SK-N-SH (cell line): ENCODE results near the gene TTYH3. TPM values are rescaled to one million over a fixed set of nuclear protein-coding genes. Genes with fewer than 3 reads are reported as not detected.

Experiments
- CTCF ChIA-PET: fragments of 300-600, 350-600 bp; formaldehyde crosslinking; extraction: SDS; loops from one replicate; lab custom pipeline; 2021; lab: Yijun Ruan, JAX
- POLR2A ChIA-PET: fragments of 350-600 bp; sonication (Branson Sonifier 250); formaldehyde crosslinking; extraction: SDS; loops from one replicate; lab custom pipeline; 2020; ENCODE audit warnings: antibody characterized with exemption, inconsistent platforms; lab: Yijun Ruan, JAX
- DNase-seq: peaks from one replicate; pipeline ENCODE4 v3.0.0; 2012
- H2AFZ ChIP-seq: fragments of 200-600 bp; sonication (generic); 2 replicates; pipeline ENCODE4 v1.8.1; 2016; ENCODE audit warnings: antibody characterized with exemption, mild to moderate bottlenecking, low read depth
- H3F3A ChIP-seq: fragments of 200-600 bp; sonication (generic); replicated peaks from 2 replicates; pipeline ENCODE3; 2016; ENCODE audit warnings: antibody characterized with exemption, mild to moderate bottlenecking; ENCODE audit not compliant: insufficient read depth
- H3K27ac ChIP-seq, 2 experiments: fragments of 200-500 bp in 1 of 2; fragments of 200-600 bp in 1 of 2; sonication (Bioruptor generic) in 1 of 2; sonication (generic), shearing (Covaris generic) in 1 of 2; 2 replicates each; pipeline versions ENCODE4 v1.5.1 to v1.6.1; 2014 to 2016; ENCODE audit warnings: low read depth in 2 of 2, inconsistent platforms in 1 of 2, low read length in 1 of 2, mild to moderate bottlenecking in 1 of 2, mixed read lengths in 1 of 2
- H3K27me3 ChIP-seq: fragments of 200-600 bp; sonication (generic), shearing (Covaris generic); 2 replicates; pipeline ENCODE4 v1.6.1; 2016; ENCODE audit warnings: mixed run types; ENCODE audit not compliant: insufficient read depth
- H3K36me3 ChIP-seq, 2 experiments: fragments of 200-500 bp in 1 of 2; fragments of 200-600 bp in 1 of 2; sonication (Bioruptor generic) in 1 of 2; sonication (generic) in 1 of 2; replicated peaks in 1 of 2; 2 replicates each; pipeline versions ENCODE3 to v1.5.1; 2014 to 2016; ENCODE audit warnings: low read length in 1 of 2, mild to moderate bottlenecking in 1 of 2; ENCODE audit not compliant: insufficient read depth in 2 of 2, control insufficient read depth in 1 of 2
- H3K4me1 ChIP-seq, 2 experiments: fragments of 200-500 bp in 1 of 2; fragments of 200-600 bp in 1 of 2; sonication (Bioruptor generic) in 1 of 2; sonication (generic), shearing (Covaris generic) in 1 of 2; 2 replicates each; pipeline versions ENCODE4 v1.5.1 to v1.6.1; 2014 to 2016; ENCODE audit warnings: low read depth in 1 of 2, low read length in 1 of 2, mixed run types in 1 of 2; ENCODE audit not compliant: insufficient read depth in 2 of 2, control insufficient read depth in 1 of 2
- H3K4me2 ChIP-seq: fragments of 200-600 bp; sonication (generic), shearing (Covaris generic); 2 replicates; pipeline ENCODE4 v1.6.1; 2017; ENCODE audit warnings: mixed run types
- H3K4me3 ChIP-seq, 2 experiments: fragments of 200-500 bp in 1 of 2; fragments of 200-600 bp in 1 of 2; sonication (Bioruptor generic) in 1 of 2; sonication (generic), shearing (Covaris generic) in 1 of 2; 2 replicates each; pipeline versions ENCODE4 v1.5.1 to v1.8.1; 2014 to 2016; ENCODE audit warnings: low read depth in 2 of 2, inconsistent platforms in 1 of 2, low read length in 1 of 2, mild to moderate bottlenecking in 1 of 2, mixed read lengths in 1 of 2, moderate library complexity in 1 of 2
- H3K79me2 ChIP-seq: fragments of 200-600 bp; sonication (generic); 2 replicates; pipeline ENCODE4 v1.8.1; 2017; ENCODE audit warnings: mild to moderate bottlenecking; ENCODE audit not compliant: insufficient read depth
- H3K9ac ChIP-seq: fragments of 200-600 bp; sonication (generic); 2 replicates; pipeline ENCODE4 v1.6.1; 2017; ENCODE audit warnings: mixed run types
- H3K9me2 ChIP-seq: fragments of 200-600 bp; sonication (generic); 2 replicates; pipeline ENCODE4 v1.6.1; 2017; ENCODE audit warnings: mixed run types
- H3K9me3 ChIP-seq: fragments of 200-600 bp; sonication (generic); 2 replicates; pipeline ENCODE4 v1.6.1; 2017; ENCODE audit warnings: mixed run types, mild to moderate bottlenecking, moderate library complexity
- H4K20me1 ChIP-seq: fragments of 200-600 bp; sonication (generic); 2 replicates; pipeline ENCODE4 v1.6.1; 2017; ENCODE audit warnings: mild to moderate bottlenecking, mixed run types; ENCODE audit not compliant: insufficient read depth
- EP300 ChIP-seq, 2 experiments: IDR thresholded peaks; 2 replicates each; pipeline versions ENCODE4 v1.4.0 to v1.6.1; 2012; ENCODE audit warnings: borderline replicate concordance in 1 of 2, low read depth in 1 of 2, low read length in 1 of 2
- EZH2phosphoT487 ChIP-seq: fragments of 200-600 bp; sonication (generic); IDR thresholded peaks from 2 replicates; pipeline ENCODE4 v1.6.1; 2017; ENCODE audit warnings: low read depth, mixed run types, mild to moderate bottlenecking, antibody characterized with exemption, moderate library complexity, borderline replicate concordance
- FOSL2 ChIP-seq: IDR thresholded peaks from 2 replicates; pipeline ENCODE4 v1.4.0; 2012; ENCODE audit warnings: low read depth, mild to moderate bottlenecking, moderate library complexity, borderline replicate concordance
- FOXJ3 ChIP-seq: sonication (generic); formaldehyde crosslinking; IDR thresholded peaks from 2 replicates; pipeline ENCODE4 v1.5.1; 2020; ENCODE audit warnings: mild to moderate bottlenecking, missing genetic modification reagents
- GABPA ChIP-seq: IDR thresholded peaks from 2 replicates; pipeline ENCODE4 v1.4.0; 2012; ENCODE audit warnings: low read depth, mild to moderate bottlenecking
- IRF3 ChIP-seq: fragments of 150-350 bp; IDR thresholded peaks from 2 replicates; pipeline ENCODE4 v1.6.1; 2016; ENCODE audit warnings: mild to moderate bottlenecking, low read depth, low read length
- JUND ChIP-seq: IDR thresholded peaks from 2 replicates; pipeline ENCODE4 v1.4.0; 2012
- MXI1 ChIP-seq: IDR thresholded peaks from 2 replicates; pipeline ENCODE4 v1.6.1; 2012; ENCODE audit warnings: mild to moderate bottlenecking, low read depth, low read length, improper control_type of control experiment
- NRF1 ChIP-seq: IDR thresholded peaks from 2 replicates; pipeline ENCODE4 v1.6.1; 2012; ENCODE audit warnings: low read depth, mild to moderate bottlenecking, low read length
- RAD21 ChIP-seq: IDR thresholded peaks from 2 replicates; pipeline ENCODE4 v1.6.1; 2012; ENCODE audit warnings: mild to moderate bottlenecking, low read length
- RXRA ChIP-seq: IDR thresholded peaks from 2 replicates; pipeline ENCODE4 v1.4.0; 2012; ENCODE audit warnings: low read depth, mild to moderate bottlenecking, borderline replicate concordance
- SIN3A ChIP-seq: IDR thresholded peaks from 2 replicates; pipeline ENCODE4 v1.6.1; 2012; ENCODE audit warnings: low read depth, mild to moderate bottlenecking, low read length, moderate library complexity, borderline replicate concordance
- TAF1 ChIP-seq: IDR thresholded peaks from 2 replicates; pipeline ENCODE4 v1.6.1; 2012; ENCODE audit warnings: low read depth, mild to moderate bottlenecking, low read length, moderate library complexity, borderline replicate concordance
- USF1 ChIP-seq: IDR thresholded peaks from 2 replicates; pipeline ENCODE4 v1.4.0; 2012; ENCODE audit warnings: low read depth, borderline replicate concordance
- WGBS: methylation state at CpG from one replicate; pipeline ENCODE4 v1.1.6; 2017; ENCODE audit warnings: low lambda C conversion rate; 5-methylcytosine and 5-hydroxymethylcytosine counted together
- polyA plus RNA-seq, 3 experiments: library from polyadenylated mRNA; depleted of rRNA; stranded (reverse); fragments of >200 nt; gene quantifications; 2 replicates each; pipeline ENCODE4 v1.2.3, GENCODE V29; 2012
- TF ChIP-seq, protein P1 (sequence below): IDR thresholded peaks from 2 replicates; pipeline ENCODE4; 2012
- TF ChIP-seq, protein P2 (sequence below): fragments of 200-600 bp; sonication (generic); IDR thresholded peaks from 2 replicates; pipeline ENCODE4 v1.6.1; 2017; ENCODE audit warnings: antibody characterized with exemption, mild to moderate bottlenecking, moderate library complexity
- TF ChIP-seq, protein P3 (sequence below): IDR thresholded peaks from 2 replicates; pipeline ENCODE4 v1.4.0; 2012; ENCODE audit warnings: low read depth, borderline replicate concordance

The TTYH3 gene
- polyA plus RNA-seq, 1 of the 3 experiments (the other 2 are of a cell fraction), result 105 TPM

DNA sequence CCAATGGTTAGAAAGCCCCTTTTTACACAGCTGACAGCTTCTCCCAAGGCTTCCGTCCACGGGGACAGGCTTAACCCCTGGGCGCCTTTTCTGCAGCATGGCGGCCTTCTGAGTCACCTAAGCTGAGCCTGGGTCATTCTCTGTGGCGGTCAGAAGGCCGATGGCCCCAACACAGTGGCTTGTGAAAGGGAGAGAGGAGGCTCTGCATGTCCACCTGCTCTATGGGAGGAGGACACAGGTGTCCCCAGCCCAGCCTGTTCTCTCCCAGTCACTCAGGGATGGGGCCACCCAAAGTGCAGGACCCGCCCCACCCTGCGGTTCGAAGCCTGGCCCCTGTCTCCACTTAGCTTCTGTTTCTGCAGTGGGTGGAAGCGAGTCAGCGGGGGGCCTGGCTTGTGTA, 20.4 kb upstream of the TTYH3 start:
- Histone ChIP-seq H3K9me3 (no peaks in the 10 kb centered on the region), H3K27me3 (no peaks in the 10 kb centered on the region), H3K36me3 (no peaks in the 10 kb centered on the region), H3K4me2 (no peak overlapping the region), H3F3A (no peaks in the 10 kb centered on the region), H3K4me1 (peaks cover 0 to 34% of the 10 kb centered on the region in 2 experiments; a peak in 2 of 4 replicates), H3K9ac (no peak overlapping the region), H3K27ac (no peak overlapping the region), H3K9me2 (no peaks in the 10 kb centered on the region), H4K20me1 (no peaks in the 10 kb centered on the region), H2AFZ (no peak overlapping the region), H3K79me2 (no peaks in the 10 kb centered on the region), H3K4me3 (no peak overlapping the region)
- no peak for TF ChIP-seq TAF1
- TF ChIP-seq FOSL2, result no peak
- TF ChIP-seq RXRA, result no peak
- no peak for TF ChIP-seq SIN3A
- no peak for TF ChIP-seq EZH2phosphoT487
- TF ChIP-seq, protein P1, sequence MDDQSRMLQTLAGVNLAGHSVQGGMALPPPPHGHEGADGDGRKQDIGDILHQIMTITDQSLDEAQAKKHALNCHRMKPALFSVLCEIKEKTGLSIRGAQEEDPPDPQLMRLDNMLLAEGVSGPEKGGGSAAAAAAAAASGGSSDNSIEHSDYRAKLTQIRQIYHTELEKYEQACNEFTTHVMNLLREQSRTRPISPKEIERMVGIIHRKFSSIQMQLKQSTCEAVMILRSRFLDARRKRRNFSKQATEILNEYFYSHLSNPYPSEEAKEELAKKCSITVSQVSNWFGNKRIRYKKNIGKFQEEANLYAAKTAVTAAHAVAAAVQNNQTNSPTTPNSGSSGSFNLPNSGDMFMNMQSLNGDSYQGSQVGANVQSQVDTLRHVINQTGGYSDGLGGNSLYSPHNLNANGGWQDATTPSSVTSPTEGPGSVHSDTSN, result no peak
- no peak for TF ChIP-seq JUND
- TF ChIP-seq, protein P2, sequence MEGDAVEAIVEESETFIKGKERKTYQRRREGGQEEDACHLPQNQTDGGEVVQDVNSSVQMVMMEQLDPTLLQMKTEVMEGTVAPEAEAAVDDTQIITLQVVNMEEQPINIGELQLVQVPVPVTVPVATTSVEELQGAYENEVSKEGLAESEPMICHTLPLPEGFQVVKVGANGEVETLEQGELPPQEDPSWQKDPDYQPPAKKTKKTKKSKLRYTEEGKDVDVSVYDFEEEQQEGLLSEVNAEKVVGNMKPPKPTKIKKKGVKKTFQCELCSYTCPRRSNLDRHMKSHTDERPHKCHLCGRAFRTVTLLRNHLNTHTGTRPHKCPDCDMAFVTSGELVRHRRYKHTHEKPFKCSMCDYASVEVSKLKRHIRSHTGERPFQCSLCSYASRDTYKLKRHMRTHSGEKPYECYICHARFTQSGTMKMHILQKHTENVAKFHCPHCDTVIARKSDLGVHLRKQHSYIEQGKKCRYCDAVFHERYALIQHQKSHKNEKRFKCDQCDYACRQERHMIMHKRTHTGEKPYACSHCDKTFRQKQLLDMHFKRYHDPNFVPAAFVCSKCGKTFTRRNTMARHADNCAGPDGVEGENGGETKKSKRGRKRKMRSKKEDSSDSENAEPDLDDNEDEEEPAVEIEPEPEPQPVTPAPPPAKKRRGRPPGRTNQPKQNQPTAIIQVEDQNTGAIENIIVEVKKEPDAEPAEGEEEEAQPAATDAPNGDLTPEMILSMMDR, result no peak
- no peak for TF ChIP-seq IRF3
- TF ChIP-seq EP300 (IDR thresholded peaks at IDR 0.05; ENCODE audit: borderline replicate concordance in 1 of 2, low read depth in 1 of 2, low read length in 1 of 2), result no peak
- TF ChIP-seq GABPA, result no peak
- TF ChIP-seq MXI1, result no peak
- no peak for TF ChIP-seq USF1
- no peak for TF ChIP-seq RAD21
- TF ChIP-seq NRF1, result no peak
- no peak for TF ChIP-seq FOXJ3
- TF ChIP-seq, protein P3, sequence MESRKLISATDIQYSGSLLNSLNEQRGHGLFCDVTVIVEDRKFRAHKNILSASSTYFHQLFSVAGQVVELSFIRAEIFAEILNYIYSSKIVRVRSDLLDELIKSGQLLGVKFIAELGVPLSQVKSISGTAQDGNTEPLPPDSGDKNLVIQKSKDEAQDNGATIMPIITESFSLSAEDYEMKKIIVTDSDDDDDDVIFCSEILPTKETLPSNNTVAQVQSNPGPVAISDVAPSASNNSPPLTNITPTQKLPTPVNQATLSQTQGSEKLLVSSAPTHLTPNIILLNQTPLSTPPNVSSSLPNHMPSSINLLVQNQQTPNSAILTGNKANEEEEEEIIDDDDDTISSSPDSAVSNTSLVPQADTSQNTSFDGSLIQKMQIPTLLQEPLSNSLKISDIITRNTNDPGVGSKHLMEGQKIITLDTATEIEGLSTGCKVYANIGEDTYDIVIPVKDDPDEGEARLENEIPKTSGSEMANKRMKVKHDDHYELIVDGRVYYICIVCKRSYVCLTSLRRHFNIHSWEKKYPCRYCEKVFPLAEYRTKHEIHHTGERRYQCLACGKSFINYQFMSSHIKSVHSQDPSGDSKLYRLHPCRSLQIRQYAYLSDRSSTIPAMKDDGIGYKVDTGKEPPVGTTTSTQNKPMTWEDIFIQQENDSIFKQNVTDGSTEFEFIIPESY, result no peak
- WGBS, result 96% methylated on average over 5 of the region's 11 CpGs
- DNase-seq, result no peak
- ChIA-PET POLR2A (interaction anchor here (1.0 kb wide), 1 partner anchor 9 kb away, joined by 3 read pairs; no protein-coding TSS in a partner anchor), CTCF (interaction anchor here (0.7 to 4.1 kb wide), 3 partner anchors 9 to 142 kb away, joined by 3 to 16 read pairs (median 5); no protein-coding TSS in a partner anchor)
